Measurements from ENCODE around the gene REG4.
"Not testable (repeated sequence)": the region's sequence is repeated elsewhere in the genome, so short reads cannot be mapped to it uniquely, and the experiment has no call there.

Gene REG4

DNA sequence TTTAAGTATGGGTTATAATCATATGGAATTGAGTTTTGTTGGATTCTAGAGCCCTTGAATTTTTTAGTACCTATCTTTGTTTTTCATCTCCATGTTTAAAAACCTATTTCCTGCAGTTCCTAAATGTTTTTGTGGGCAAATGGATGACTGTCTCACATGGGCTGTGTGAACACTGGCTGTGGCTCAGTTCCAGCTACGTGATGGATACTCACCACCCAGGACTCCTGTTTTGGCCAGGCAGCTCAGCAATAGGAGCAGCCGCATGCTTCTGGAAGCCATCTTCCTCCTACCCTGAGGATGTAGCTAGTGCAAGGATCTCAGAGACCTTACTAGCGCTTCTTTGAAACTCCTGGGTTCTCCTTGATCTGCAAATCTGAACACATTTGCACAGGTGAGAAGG lies 2.8 kb downstream of the REG4 start:
- no peak for DNase-seq (ENCODE audit: low read depth, low spot score)

DNA sequence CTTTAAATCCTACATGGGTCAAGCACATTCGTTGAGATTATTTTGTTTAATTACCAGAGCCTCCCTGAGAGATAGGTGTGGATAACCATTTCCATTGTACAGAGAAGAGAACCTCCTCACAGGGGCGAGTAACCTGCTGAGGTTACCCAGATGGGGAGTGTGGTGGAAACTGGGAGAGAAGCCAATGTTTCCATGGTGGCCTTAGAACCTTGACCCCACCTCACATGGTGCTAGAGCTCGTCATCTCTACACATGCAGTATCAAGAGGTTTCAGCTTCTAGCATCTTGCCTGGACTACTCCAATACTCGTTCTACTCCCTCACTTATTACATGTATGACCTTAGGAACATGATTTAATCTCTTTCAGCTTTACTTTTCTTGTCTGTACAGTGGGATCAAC lies 4.8 kb downstream of the REG4 start:
- no peak for DNase-seq (ENCODE audit: low read depth, low spot score)

- DNase-seq (ENCODE audit: low read depth, low spot score): no peak
Observed at GRCh38 chr1:119805746-119806145, 5.5 kb downstream of the REG4 start.

GRCh38 chr1:119805247-119805646 lies 6.0 kb downstream of the REG4 start:
- no peak for DNase-seq (ENCODE audit: low read depth, low spot score)

DNA sequence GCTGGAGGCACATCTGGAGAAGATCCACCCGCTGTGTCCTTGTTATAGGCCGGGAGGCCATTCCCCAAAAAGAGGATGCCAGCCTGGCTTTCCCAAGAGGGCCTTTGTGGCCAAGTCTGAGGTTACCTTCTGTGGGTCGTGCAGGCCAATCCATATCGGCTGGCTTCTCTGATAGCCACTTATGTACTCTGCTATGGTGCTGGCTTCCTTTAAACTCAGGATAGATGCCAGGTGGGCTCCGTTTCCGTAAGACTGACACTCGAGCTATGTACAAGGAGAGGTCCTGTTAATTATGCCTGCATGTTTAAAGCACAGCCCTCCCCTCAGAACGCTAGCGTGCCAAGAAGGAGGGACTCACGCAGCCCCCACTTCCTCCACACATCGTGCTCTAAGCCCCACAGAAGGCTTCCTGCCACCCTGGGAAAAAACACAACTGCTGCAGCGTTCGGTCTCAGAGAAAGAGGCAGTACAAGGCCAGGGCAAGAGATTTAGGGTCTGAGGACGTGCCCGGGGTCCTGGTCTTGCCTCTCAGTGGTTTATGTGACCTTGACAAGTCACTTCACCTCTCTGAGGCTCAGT lies 11.6 kb downstream of the REG4 start:
- DNase-seq (ENCODE audit: low read depth, low spot score): no peak

DNA sequence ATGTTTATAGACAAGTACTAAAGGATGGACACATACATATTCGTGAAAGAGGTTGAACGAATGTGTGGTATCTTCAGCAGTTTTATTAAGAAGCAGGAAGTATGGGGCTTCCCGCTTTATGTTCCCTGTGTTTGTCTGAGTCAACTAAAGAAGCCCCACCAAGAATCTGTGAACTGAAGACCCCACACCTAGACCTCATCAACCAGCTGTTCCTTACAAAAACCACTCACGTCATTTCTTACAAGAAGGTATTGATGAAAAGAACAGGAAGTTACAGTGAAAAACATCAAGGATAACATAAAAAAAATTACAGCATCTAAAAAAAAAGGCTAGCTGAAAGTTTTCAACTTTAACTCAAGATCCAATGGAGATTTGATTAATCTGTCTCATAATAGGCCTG lies 12.3 kb downstream of the REG4 start:
- no peak for DNase-seq (ENCODE audit: low read depth, low spot score)

DNA sequence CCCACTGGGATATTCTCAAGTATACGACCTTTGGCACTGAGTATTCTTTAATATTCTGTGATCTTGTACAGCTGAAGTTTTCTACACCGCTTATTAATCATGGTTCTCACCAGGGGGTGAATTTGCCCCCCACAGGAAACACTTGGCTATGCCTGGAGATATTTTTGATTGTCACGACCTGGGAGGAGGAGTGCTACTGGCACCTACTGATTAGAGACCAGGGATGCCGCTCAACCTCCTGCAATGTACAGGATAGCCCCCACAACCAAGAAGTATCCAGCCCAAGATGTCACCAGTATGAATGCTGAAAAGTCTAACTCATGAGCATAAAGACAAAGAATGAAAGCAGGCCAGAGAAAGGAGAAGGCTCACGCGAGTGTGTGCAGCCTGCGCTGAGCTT lies 13.7 kb downstream of the REG4 start:
- no peak for DNase-seq (ENCODE audit: low read depth, low spot score)

GRCh38 chr1:119797162-119797561 lies 14.1 kb downstream of the REG4 start:
- no peak for DNase-seq (ENCODE audit: low read depth, low spot score)

- no peak for DNase-seq (ENCODE audit: low read depth, low spot score)
Observed at GRCh38 chr1:119795261-119796200, 15.7 kb downstream of the REG4 start.

DNA sequence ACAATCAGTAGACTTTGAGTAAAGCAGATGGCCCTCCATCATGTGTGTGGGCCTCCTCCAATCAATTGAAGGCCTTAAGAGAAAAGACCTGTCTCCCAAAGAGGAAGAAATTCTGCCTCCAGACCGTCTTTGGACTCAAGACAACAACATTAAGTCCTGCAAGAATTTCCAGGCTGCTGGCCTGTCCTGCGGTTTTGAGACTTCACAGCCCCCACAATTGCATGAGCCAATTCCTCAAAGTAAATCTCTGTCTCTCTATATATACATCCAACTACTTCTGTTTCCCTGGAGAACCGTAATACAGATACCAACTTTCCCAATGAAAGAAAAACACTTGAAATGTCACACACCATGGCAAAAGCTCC lies 16.4 kb downstream of the REG4 start:
- DNase-seq (ENCODE audit: low read depth, low spot score): no peak

DNA sequence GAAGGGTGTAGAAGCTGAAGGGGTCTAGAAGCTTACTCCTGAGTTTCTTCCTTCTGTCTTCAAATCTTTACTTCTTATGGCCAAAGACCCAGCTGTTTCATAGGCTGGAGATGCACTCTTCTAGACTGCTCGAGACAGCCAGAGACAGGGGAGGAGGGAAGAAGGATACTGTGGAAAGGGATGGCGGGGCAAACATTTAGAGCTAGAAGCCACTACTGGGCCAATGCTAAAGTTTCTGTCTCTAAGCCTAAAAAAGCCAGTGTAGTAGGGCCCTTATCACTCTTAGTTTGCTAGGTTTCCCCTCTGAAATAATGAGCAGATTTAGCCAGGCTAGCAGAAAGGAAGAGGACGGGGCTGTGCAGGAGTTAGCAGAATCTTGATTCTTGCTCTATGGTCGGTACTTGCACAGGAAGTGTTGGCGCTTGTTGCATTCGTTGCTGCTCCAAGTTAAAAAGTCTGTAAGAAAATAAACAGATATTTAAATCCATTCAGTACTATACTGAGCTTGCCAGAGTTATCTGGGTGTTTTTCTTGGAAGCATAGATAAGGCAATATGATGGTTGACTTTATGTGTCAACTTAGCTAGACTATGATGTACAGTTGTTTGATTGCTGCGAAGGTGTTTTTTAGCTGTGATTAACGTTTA lies 16.9 kb downstream of the REG4 start:
- no peak for DNase-seq (ENCODE audit: low read depth, low spot score)

DNA sequence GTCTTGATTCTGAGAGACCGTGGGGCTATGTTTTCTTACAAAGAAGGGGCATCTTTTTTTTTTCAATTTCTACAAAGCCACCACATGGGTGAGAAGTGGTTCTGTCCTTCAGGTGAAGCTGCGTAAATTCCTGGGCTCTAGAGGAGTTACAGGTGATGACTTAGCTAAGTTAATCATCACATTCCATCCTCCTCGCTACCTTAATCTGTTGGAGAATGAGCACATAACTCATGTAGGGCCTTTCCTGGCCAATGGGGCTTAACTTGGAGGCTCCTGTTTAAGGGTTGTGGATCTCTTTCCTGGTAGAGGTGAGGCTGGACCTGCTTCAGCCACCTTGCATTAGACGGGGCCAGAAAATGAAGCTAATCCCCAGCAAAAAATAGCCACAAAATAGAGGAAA lies 19.9 kb downstream of the REG4 start:
- no peak for DNase-seq (ENCODE audit: low read depth, low spot score)

DNA sequence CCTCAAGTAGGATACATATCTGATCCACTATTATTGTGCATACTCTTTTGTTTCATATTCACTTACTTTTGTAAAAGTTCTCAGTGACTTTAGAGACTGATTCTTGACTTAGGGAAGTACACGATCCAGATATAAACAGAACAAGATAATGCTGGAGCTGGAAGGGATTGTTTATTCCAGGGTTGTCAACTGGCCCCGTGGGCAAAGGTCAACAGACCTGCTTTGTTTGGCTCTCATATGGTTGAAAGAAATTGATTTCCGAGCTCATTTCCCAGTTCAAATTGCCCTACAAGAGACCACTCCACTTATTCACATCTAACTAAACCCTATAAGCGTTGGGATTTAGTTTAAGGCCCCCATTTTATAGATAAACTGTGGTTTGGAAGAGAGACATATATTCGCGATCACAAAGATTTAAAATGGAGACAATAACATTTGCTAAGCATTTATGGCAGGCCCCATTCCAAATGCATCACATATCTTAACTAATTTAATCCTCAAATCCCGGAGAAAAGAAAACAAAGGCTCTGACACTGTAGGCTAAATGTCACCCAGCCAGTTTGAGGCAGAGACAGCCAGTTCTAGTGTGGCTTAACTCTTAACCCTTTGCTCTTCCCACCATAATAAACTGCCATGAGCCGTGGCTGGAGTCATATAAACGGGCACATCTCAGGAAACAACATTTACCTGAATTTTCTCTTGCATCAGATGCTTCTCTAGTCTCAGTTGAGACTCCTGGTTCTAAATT lies 20.6 kb downstream of the REG4 start:
- DNase-seq (ENCODE audit: low read depth, low spot score): no peak

- no peak for DNase-seq (ENCODE audit: low read depth, low spot score)
Observed at GRCh38 chr1:119787776-119788175, 23.5 kb downstream of the REG4 start.

DNA sequence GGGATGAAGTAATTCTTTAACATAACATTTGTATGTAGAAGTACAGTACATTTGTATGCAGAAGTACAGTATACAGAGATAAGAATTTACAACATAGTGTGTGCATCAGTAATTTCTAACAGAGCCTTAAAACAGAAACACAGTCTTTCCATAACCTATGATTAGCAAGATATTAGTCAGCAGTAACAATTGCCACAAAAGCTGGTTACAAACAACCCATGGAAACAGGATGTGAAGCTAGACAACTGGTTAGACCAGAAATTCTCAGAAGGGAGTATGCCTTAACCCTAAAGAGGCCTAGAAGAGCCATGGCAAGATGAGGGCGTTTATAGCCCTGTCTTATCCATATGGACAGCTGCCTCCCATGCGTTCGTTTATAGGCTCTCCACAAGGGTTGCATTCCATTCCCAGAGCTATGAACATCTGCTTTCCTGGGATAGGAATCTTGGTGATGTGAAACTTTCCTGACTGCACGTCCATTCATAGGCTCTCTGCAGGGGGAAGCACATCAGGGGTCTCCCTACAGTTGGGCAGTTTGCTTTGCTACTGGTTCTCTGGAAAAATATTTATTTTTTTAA lies 24.7 kb downstream of the REG4 start:
- not testable (repeated sequence) for DNase-seq (ENCODE audit: low read depth, low spot score)

DNA sequence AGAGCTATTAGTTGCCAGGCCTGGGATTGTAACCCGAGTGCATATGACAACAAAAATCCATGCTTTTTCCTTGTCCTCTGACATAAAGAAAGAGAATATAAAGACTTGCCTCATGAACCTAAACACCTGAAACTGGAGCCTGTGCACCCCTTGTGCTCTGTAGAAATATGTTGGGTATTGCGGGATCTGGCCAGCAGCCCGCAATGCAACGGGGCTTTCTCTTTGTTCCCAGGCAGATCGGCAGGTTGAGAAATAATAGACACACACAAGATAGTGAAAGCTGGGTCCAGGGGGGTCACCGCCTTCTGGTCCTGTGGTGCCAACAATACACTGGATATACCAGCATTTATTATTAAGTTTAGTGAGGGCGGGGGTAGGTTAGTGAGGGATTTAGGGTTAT lies 25.2 kb downstream of the REG4 start:
- DNase-seq (ENCODE audit: low read depth, low spot score): not testable (repeated sequence)

DNA sequence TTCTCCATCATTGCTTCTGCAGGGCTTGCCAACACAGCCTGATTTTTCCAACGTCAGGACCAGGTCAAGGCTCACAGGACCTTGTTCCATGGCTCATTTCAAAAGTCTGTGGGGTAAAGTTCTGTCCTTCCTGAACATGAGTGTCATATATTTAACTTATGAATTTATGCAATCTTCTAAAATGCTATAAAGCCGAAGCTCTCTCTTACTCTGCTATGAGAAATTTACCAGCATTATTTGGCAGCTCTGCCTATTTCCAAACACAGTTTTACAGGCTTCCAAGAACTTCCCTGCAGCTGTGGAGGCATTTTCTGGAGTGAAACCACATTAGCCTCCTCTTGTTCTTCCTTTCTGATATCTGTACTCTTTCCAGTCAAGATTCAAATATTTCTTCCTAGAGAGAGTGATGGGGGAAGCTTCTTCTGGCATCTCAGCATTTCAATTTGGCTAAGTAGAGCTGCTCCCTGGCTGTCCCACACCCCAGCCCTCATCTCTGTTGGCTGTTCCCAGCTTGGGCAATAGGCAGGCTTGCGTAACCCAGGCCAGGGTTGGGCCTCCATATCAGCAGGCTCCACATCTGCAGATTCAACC lies 27.0 kb downstream of the REG4 start:
- DNase-seq (ENCODE audit: low read depth, low spot score): no peak

GRCh38 chr1:119783354-119784185 lies 27.7 kb downstream of the REG4 start:
- no peak for DNase-seq (ENCODE audit: low read depth, low spot score)

GRCh38 chr1:119782631-119783325 lies 28.5 kb downstream of the REG4 start:
- peak; percentile 46 for DNase-seq (ENCODE audit: low read depth, low spot score)
